Bronchial epithelial cell (primary cell): ENCODE results near the gene NQO2. TPM values are rescaled to one million over a fixed set of nuclear protein-coding genes. Genes with fewer than 3 reads are reported as not detected.
"Not testable (repeated sequence)": the region's sequence is repeated elsewhere in the genome, so short reads cannot be mapped to it uniquely, and the experiment has no call there.

Experiments
- DNase-seq: peaks from one replicate; pipeline ENCODE4 v3.0.0-alpha.2; 2010; ENCODE audit warnings: low read depth
- FAIRE-seq: peaks from 2 replicates; lab custom pipeline; 2011; peaks lifted over from hg19 to GRCh38; lab: Jason Lieb, UNC
- H3K27me3 ChIP-seq: 2 replicates; pipeline ENCODE4 v1.5.1; 2011; ENCODE audit warnings: low read length; ENCODE audit not compliant: control insufficient read depth, insufficient read depth
- H3K36me3 ChIP-seq: 2 replicates; pipeline ENCODE4 v1.5.1; 2011; ENCODE audit warnings: low read length; ENCODE audit not compliant: control insufficient read depth, insufficient read depth
- H3K4me3 ChIP-seq: 2 replicates; pipeline ENCODE4 v1.5.1; 2011; ENCODE audit warnings: mild to moderate bottlenecking, low read depth, low read length, control low read depth
- CTCF ChIP-seq: IDR thresholded peaks from 2 replicates; pipeline ENCODE4 v1.5.1; 2011; ENCODE audit warnings: mild to moderate bottlenecking, moderate library complexity, low read length, control low read depth, inconsistent platforms; ENCODE audit not compliant: insufficient read depth, severe bottlenecking
- total RNA-seq: library from RNA; depleted of rRNA; stranded (reverse); fragments of >200 nt; gene quantifications from 2 replicates; pipeline ENCODE4 v1.2.1, GENCODE V29; 2014

The NQO2 gene
- total RNA-seq, 1 donor from 2014 or later: 20.5 TPM

GRCh38 chr6:3022765-3023662, 23.3 kb downstream of the NQO2 start:
- no peak for TF ChIP-seq CTCF
- Histone ChIP-seq H3K36me3 (no peaks in the 10 kb centered on the region), H3K4me3 (no peak overlapping the region), H3K27me3 (no peaks in the 10 kb centered on the region)
- FAIRE-seq (no peak), DNase-seq (no peak)

- no peaks in the 10 kb centered on the region for H3K27me3 ChIP-seq
- peak; percentile 87 for DNase-seq
- H3K4me3 ChIP-seq: no peak overlapping the region
- FAIRE-seq: no peak
- TF ChIP-seq CTCF: no peak
- H3K36me3 ChIP-seq: no peaks in the 10 kb centered on the region
These were observed 24.2 kb downstream of the NQO2 start for GRCh38 chr6:3023663-3024483.

GRCh38 chr6:3026791-3027626, 27.3 kb downstream of the NQO2 start:
- Histone ChIP-seq H3K27me3 (no peaks in the 10 kb centered on the region), H3K4me3 (no peak overlapping the region), H3K36me3 (no peaks in the 10 kb centered on the region)
- no peak for DNase-seq
- TF ChIP-seq CTCF: no peak
- FAIRE-seq: no peak

DNA sequence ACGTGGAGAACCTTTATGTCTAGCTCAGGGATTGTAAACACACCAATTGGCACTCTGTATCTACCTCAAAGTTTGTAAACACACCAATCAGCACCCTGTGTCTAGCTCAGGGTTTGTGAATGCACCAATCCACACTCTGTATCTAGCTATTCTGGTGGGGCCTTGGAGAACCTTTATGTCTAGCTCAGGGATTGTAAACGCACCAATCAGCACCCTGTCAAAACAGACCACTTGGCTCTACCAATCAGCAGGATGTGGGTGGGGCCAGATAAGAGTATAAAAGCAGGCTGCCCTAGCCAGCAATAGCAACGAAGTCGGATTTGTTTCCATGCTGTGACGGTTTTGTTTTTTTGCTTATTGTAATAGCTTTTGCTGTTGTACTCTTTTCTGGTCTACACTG, 28.5 kb downstream of the NQO2 start:
- not testable (repeated sequence) for H3K36me3 ChIP-seq, H3K4me3 ChIP-seq, DNase-seq, H3K27me3 ChIP-seq, FAIRE-seq

- FAIRE-seq (no peak), DNase-seq (no peak)
- Histone ChIP-seq H3K27me3 (no peaks in the 10 kb centered on the region), H3K36me3 (no peaks in the 10 kb centered on the region), H3K4me3 (no peak overlapping the region)
- TF ChIP-seq CTCF: no peak
These were observed 32.4 kb downstream of the NQO2 start for GRCh38 chr6:3031857-3032640.
